Measurements from ENCODE around the gene ACSS3.

GRCh38 chr12:81303935-81304334 is 226.1 kb downstream of the ACSS3 start:
- TF ChIP-seq CTCF (IDR thresholded peaks at IDR 0.05) (no peak), POLR2A (IDR thresholded peaks at IDR 0.05) (no peak)

All from ovary (tissue), 3 donors.